CD14-positive monocyte (primary cell): Measurements from ENCODE around the gene KCNT2. TPM values are rescaled to one million over a fixed set of nuclear protein-coding genes. Genes with fewer than 3 reads are reported as not detected.

Experiments used
- DNase-seq, 3 donors: peaks; one replicate each; pipeline ENCODE4 v3.0.0-alpha.2; 2011 to 2022
- H2AFZ ChIP-seq: 2 replicates; pipeline ENCODE4 v1.6.0; 2012; ENCODE audit warnings: mild to moderate bottlenecking, low read depth, low read length, inconsistent platforms; ENCODE audit not compliant: insufficient read depth, poor library complexity, severe bottlenecking
- H3K27ac ChIP-seq, 2 donors: 1 replicate in 1 of 2; 2 replicates in 1 of 2; pipeline ENCODE4 v1.5.1; 2012 to 2013; ENCODE audit warnings: low read length in 2 of 2, control low read depth in 1 of 2, inconsistent platforms in 1 of 2, low read depth in 1 of 2, mild to moderate bottlenecking in 1 of 2
- H3K27me3 ChIP-seq, 2 donors: one replicate each; pipeline versions ENCODE4 v1.6.0 to v1.6.1; 2011 to 2013; ENCODE audit warnings: low read length in 2 of 2; ENCODE audit not compliant: control insufficient read depth in 2 of 2, insufficient read depth in 2 of 2
- H3K36me3 ChIP-seq, 2 donors: replicated peaks in 1 of 2; 1 replicate in 1 of 2; 2 replicates in 1 of 2; pipeline versions ENCODE4 v1.5.1 to v1.6.1; 2012 to 2013; ENCODE audit warnings: low read length in 2 of 2, control low read depth in 1 of 2, inconsistent platforms in 1 of 2, mild to moderate bottlenecking in 1 of 2; ENCODE audit not compliant: insufficient read depth in 2 of 2, control insufficient read depth in 1 of 2
- H3K4me1 ChIP-seq, 2 donors: 1 replicate in 1 of 2; 2 replicates in 1 of 2; pipeline versions ENCODE4 v1.5.1 to v1.6.1; 2012 to 2013; ENCODE audit warnings: low read length in 2 of 2, control low read depth in 1 of 2, inconsistent platforms in 1 of 2, mild to moderate bottlenecking in 1 of 2, moderate library complexity in 1 of 2; ENCODE audit not compliant: insufficient read depth in 2 of 2, control insufficient read depth in 1 of 2
- H3K4me2 ChIP-seq: replicated peaks from 2 replicates; pipeline ENCODE3; 2012; ENCODE audit warnings: low read length, moderate library complexity, mild to moderate bottlenecking; ENCODE audit not compliant: poor library complexity, severe bottlenecking; ENCODE audit errors: extremely low read depth
- H3K4me3 ChIP-seq, 3 experiments: fragments of 200-600 bp in 1 of 3; sonication (generic) in 1 of 3; replicated peaks in 1 of 3; 1 replicate in 2 of 3; 2 replicates in 1 of 3; pipeline ENCODE4 v1.5.1; 2011 to 2013; ENCODE audit warnings: low read length in 3 of 3, mild to moderate bottlenecking in 3 of 3, control low read depth in 2 of 3, low read depth in 2 of 3, inconsistent platforms in 1 of 3, moderate library complexity in 1 of 3
- H3K79me2 ChIP-seq: 2 replicates; pipeline ENCODE4 v1.6.0; 2012; ENCODE audit warnings: mild to moderate bottlenecking, control low read depth, inconsistent platforms, low read length, moderate library complexity; ENCODE audit not compliant: insufficient read depth
- H3K9ac ChIP-seq: 2 replicates; pipeline ENCODE4 v1.6.0; 2017; ENCODE audit warnings: low read length, mild to moderate bottlenecking; ENCODE audit not compliant: insufficient read depth, poor library complexity, severe bottlenecking
- H3K9me3 ChIP-seq, 2 donors: replicated peaks in 1 of 2; 1 replicate in 1 of 2; 2 replicates in 1 of 2; pipeline versions ENCODE4 v1.5.1 to v1.6.1; 2012 to 2013; ENCODE audit warnings: low read length in 2 of 2, control low read depth in 1 of 2; ENCODE audit not compliant: control insufficient read depth in 1 of 2, insufficient read depth in 1 of 2
- H4K20me1 ChIP-seq: 2 replicates; pipeline ENCODE4 v1.6.0; 2012; ENCODE audit warnings: mild to moderate bottlenecking, low read length, control low read depth, moderate library complexity; ENCODE audit not compliant: insufficient read depth
- H3K27ac Mint-ChIP-seq, 7 donors: one replicate each; pipeline ENCODE4 v1.8.0; 2020; ENCODE audit warnings: mild to moderate bottlenecking in 7 of 7, mixed read lengths in 7 of 7, moderate library complexity in 6 of 7, inconsistent platforms in 2 of 7
- H3K27me3 Mint-ChIP-seq, 3 donors: one replicate each; pipeline ENCODE4 v1.8.0; 2021 to 2022; ENCODE audit warnings: low read depth in 3 of 3, mild to moderate bottlenecking in 3 of 3, mixed read lengths in 3 of 3, moderate library complexity in 3 of 3, inconsistent platforms in 1 of 3
- H3K36me3 Mint-ChIP-seq, 2 donors: one replicate each; pipeline ENCODE4 v1.8.0; 2020; ENCODE audit warnings: mixed read lengths in 2 of 2, inconsistent platforms in 1 of 2, mild to moderate bottlenecking in 1 of 2
- H3K4me1 Mint-ChIP-seq: one replicate; pipeline ENCODE4 v1.8.0; 2020; ENCODE audit warnings: mild to moderate bottlenecking, mixed read lengths
- H3K4me3 Mint-ChIP-seq, 2 donors: one replicate each; pipeline ENCODE4 v1.8.0; 2020; ENCODE audit warnings: mild to moderate bottlenecking in 2 of 2, mixed read lengths in 2 of 2, moderate library complexity in 1 of 2
- H3K9me3 Mint-ChIP-seq, 7 donors: one replicate each; pipeline ENCODE4 v1.8.0; 2020 to 2022; ENCODE audit warnings: mixed read lengths in 7 of 7, mild to moderate bottlenecking in 6 of 7, moderate library complexity in 6 of 7, inconsistent platforms in 2 of 7
- WGBS: methylation state at CpG from one replicate; pipeline ENCODE4 v1.1.5; 2013; ENCODE audit warnings: missing lambda C conversion rate; ENCODE audit not compliant: insufficient coverage; 5-methylcytosine and 5-hydroxymethylcytosine counted together
- intact Hi-C, 2 donors: fragments of 100-400 bp; cut with micrococcal nuclease; formaldehyde crosslinking; loops; one replicate each; pipeline versions ENCODE4 v1.15.0 to v1.15.1; 2023
- polyA plus RNA-seq, 3 donors: library from polyadenylated mRNA; depleted of rRNA in 1 of 3; unstranded in 2 of 3; stranded (reverse) in 1 of 3; fragments of 300-500 nt in 2 of 3; fragments of >200 nt in 1 of 3; fragmentation: Illumina TruSeq in 2 of 3; gene quantifications; 1 replicate in 2 of 3; 2 replicates in 1 of 3; pipeline ENCODE4 v1.2.3, GENCODE V29; 2012 to 2021
- TF ChIP-seq, protein P1 (sequence below): fragments of 200-600 bp; IDR thresholded peaks from one replicate; pipeline ENCODE4 v1.8.0; 2022; ENCODE audit warnings: antibody characterized with exemption, mild to moderate bottlenecking

Gene KCNT2
- polyA plus RNA-seq, 3 donors = not detected

DNA sequence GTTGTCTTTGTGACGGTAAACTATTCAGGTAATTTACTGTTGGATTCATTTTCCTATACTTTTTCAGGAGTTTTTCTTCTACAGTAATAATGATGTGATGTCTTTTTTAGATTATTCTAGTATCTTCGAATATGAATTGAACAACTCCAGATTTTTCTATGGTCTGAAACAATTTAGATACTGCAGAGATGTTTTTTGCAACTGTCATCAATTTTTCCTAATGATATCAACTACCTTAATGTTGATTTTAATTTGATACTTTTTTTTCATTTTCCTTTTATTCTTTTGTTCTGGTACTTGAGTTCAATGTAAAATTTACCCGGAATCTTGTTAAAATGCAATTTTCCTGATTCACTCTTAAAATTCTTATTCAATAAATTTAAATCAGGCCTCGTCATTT is 110.4 kb downstream of the KCNT2 start:
- TF ChIP-seq, protein P1, sequence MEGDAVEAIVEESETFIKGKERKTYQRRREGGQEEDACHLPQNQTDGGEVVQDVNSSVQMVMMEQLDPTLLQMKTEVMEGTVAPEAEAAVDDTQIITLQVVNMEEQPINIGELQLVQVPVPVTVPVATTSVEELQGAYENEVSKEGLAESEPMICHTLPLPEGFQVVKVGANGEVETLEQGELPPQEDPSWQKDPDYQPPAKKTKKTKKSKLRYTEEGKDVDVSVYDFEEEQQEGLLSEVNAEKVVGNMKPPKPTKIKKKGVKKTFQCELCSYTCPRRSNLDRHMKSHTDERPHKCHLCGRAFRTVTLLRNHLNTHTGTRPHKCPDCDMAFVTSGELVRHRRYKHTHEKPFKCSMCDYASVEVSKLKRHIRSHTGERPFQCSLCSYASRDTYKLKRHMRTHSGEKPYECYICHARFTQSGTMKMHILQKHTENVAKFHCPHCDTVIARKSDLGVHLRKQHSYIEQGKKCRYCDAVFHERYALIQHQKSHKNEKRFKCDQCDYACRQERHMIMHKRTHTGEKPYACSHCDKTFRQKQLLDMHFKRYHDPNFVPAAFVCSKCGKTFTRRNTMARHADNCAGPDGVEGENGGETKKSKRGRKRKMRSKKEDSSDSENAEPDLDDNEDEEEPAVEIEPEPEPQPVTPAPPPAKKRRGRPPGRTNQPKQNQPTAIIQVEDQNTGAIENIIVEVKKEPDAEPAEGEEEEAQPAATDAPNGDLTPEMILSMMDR = no peak
- H3K9me3 Mint-ChIP-seq = peaks cover 0 to 5% (median 2%) of the 10 kb centered on the region in 7 donors

DNA sequence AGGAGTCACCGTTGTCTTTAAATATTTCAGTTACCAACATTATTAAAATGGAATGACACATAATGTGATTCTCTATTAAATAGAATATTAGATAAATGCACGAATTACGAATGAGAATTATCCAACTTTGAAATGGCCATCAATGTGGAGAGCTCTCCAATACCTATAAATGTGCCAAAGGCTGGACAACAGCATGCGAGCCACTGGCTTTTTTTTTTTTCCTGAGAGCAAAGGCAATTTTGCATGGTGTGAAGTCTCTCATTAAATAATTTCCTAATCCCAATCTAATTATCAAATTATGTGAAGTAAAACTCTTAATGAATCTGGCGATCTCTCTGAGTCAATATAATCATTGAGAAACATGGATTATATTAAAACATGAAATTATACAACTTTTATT is 113.5 kb downstream of the KCNT2 start:
- DNase-seq = no peak
- no peak overlapping the region for H3K4me3 ChIP-seq
- no peak overlapping the region for H2AFZ ChIP-seq
- intact Hi-C loops = no loop called here
- Mint-ChIP-seq H3K9me3 (peaks cover 0 to 5% (median 2%) of the 10 kb centered on the region in 7 donors), H3K4me1 (no peaks in the 10 kb centered on the region), H3K36me3 (no peaks in the 10 kb centered on the region), H3K4me3 (no peak overlapping the region), H3K27me3 (no peaks in the 10 kb centered on the region), H3K27ac (no peak overlapping the region)
- H3K4me2 ChIP-seq = no peak overlapping the region
- H3K27me3 ChIP-seq = no peaks in the 10 kb centered on the region
- no peak overlapping the region for H3K27ac ChIP-seq
- H3K4me1 ChIP-seq = no peaks in the 10 kb centered on the region
- WGBS = no CpG with 5 or more reads among the region's 5 CpGs
- no peak overlapping the region for H3K9ac ChIP-seq
- TF ChIP-seq, protein P1 = no peak
- no peaks in the 10 kb centered on the region for H3K9me3 ChIP-seq
- no peaks in the 10 kb centered on the region for H3K79me2 ChIP-seq
- H3K36me3 ChIP-seq = no peaks in the 10 kb centered on the region
- no peaks in the 10 kb centered on the region for H4K20me1 ChIP-seq

More for the DNA sequence above, 110.4 kb downstream of the KCNT2 start:
- intact Hi-C loops = no loop called here
- no peak overlapping the region for H3K9ac ChIP-seq
- Mint-ChIP-seq H3K27me3 (peaks cover 0 to 4% (median 2%) of the 10 kb centered on the region in 3 donors), H3K4me1 (no peaks in the 10 kb centered on the region), H3K4me3 (no peak overlapping the region), H3K27ac (no peak overlapping the region), H3K36me3 (no peaks in the 10 kb centered on the region)
- no peaks in the 10 kb centered on the region for H3K9me3 ChIP-seq
- no peaks in the 10 kb centered on the region for H4K20me1 ChIP-seq
- no peak overlapping the region for H3K27ac ChIP-seq
- no peaks in the 10 kb centered on the region for H3K4me1 ChIP-seq
- no peaks in the 10 kb centered on the region for H3K27me3 ChIP-seq
- no peak overlapping the region for H3K4me3 ChIP-seq
- no peak overlapping the region for H3K4me2 ChIP-seq
- no peak for DNase-seq
- H3K79me2 ChIP-seq = no peaks in the 10 kb centered on the region
- no peaks in the 10 kb centered on the region for H3K36me3 ChIP-seq
- WGBS = no CpG with 5 or more reads among the region's 4 CpGs
- H2AFZ ChIP-seq = no peak overlapping the region
